Keratinocyte (primary cell): ENCODE measurements around the gene QRICH1.

ENCODE experiments used
- EZH2 ChIP-seq: IDR thresholded peaks from one replicate; pipeline ENCODE4 v1.6.1; 2012; ENCODE audit warnings: inconsistent platforms, mild to moderate bottlenecking, low read length, moderate library complexity
- TF ChIP-seq, protein P1 (sequence below), 3 experiments: IDR thresholded peaks in 1 of 3; conservative IDR thresholded peaks in 1 of 3; optimal IDR thresholded peaks in 1 of 3; 2 replicates in 2 of 3; 3 replicates in 1 of 3; pipeline versions ENCODE3 to v1.5.1; 2011; ENCODE audit warnings: low read length in 3 of 3, mild to moderate bottlenecking in 3 of 3, moderate library complexity in 2 of 3, control low read depth in 1 of 3, inconsistent platforms in 1 of 3; ENCODE audit not compliant: insufficient read depth in 2 of 3; ENCODE audit errors: extremely low read depth in 1 of 3

DNA sequence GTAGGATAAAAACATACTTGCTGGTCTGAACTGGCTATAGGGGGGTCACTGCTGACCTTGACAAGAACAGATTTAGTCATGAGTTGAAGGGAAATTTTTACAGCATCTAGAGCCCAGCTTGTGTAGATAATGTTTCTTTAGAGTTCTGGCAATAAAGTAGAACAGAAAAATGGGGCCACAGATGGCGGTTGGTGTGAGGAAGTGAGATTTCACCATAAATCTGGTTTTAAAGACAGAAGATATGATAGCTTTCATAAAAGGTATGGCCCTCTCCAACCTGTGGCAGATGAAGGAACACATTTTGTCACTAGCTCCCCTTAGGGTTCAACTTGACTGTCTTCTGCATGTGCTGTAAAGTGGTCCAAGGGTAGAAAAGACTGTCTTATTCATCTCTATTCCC, 40.3 kb downstream of the QRICH1 start:
- TF ChIP-seq, protein P1, sequence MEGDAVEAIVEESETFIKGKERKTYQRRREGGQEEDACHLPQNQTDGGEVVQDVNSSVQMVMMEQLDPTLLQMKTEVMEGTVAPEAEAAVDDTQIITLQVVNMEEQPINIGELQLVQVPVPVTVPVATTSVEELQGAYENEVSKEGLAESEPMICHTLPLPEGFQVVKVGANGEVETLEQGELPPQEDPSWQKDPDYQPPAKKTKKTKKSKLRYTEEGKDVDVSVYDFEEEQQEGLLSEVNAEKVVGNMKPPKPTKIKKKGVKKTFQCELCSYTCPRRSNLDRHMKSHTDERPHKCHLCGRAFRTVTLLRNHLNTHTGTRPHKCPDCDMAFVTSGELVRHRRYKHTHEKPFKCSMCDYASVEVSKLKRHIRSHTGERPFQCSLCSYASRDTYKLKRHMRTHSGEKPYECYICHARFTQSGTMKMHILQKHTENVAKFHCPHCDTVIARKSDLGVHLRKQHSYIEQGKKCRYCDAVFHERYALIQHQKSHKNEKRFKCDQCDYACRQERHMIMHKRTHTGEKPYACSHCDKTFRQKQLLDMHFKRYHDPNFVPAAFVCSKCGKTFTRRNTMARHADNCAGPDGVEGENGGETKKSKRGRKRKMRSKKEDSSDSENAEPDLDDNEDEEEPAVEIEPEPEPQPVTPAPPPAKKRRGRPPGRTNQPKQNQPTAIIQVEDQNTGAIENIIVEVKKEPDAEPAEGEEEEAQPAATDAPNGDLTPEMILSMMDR (optimal IDR thresholded peaks at IDR 0.05 in 1 of 3, IDR thresholded peaks at IDR 0.05 in 1 of 3, conservative IDR thresholded peaks at IDR 0.05 in 1 of 3; ENCODE audit: extremely low read depth in 1 of 3, insufficient read depth in 2 of 3, low read length in 3 of 3): no peak
- no peak for TF ChIP-seq EZH2
